GM19452 (cell line): ENCODE data around the gene GNAT1.
"Not testable (repeated sequence)": the region's sequence is repeated elsewhere in the genome, so short reads cannot be mapped to it uniquely, and the experiment has no call there.

Experiments used
- ATAC-seq: cut with Tn5 transposase; IDR thresholded peaks from one replicate; pipeline ENCODE4 v1.9.1; 2021; ENCODE audit not compliant: unreplicated experiment

GNAT1 gene

GRCh38 chr3:50201573-50202315 is 10.3 kb downstream of the GNAT1 start:
- ATAC-seq: no peak

GRCh38 chr3:50202353-50203112 is 11.1 kb downstream of the GNAT1 start:
- ATAC-seq: no peak

GRCh38 chr3:50203113-50203808 is 11.9 kb downstream of the GNAT1 start:
- no peak for ATAC-seq

GRCh38 chr3:50203809-50204803 is 12.7 kb downstream of the GNAT1 start:
- no peak for ATAC-seq

- ATAC-seq: no peak
These were observed 13.5 kb downstream of the GNAT1 start, which contains the start of gene SLC38A3 for GRCh38 chr3:50204804-50205412. SLC38A3 (plus strand) TSS chr3:50205271; CDS start chr3:50214200, 8,929 bp downstream.

GRCh38 chr3:50205413-50206276 is 14.2 kb downstream of the GNAT1 start:
- ATAC-seq: no peak

- no peak for ATAC-seq
These were observed 16.1 kb downstream of the GNAT1 start for GRCh38 chr3:50207359-50208042.

GRCh38 chr3:50208677-50209344 is 17.4 kb downstream of the GNAT1 start:
- no peak for ATAC-seq

- no peak for ATAC-seq
These were observed 18.7 kb downstream of the GNAT1 start for GRCh38 chr3:50210176-50210509.

- no peak for ATAC-seq
These were observed 19.3 kb downstream of the GNAT1 start for GRCh38 chr3:50210510-50211367.

- not testable (repeated sequence) for ATAC-seq
These were observed 19.9 kb downstream of the GNAT1 start for GRCh38 chr3:50211368-50211717.

GRCh38 chr3:50211930-50212329 is 20.5 kb downstream of the GNAT1 start:
- no peak for ATAC-seq

GRCh38 chr3:50212502-50212901 is 21.1 kb downstream of the GNAT1 start:
- no peak for ATAC-seq

GRCh38 chr3:50212971-50213370 is 21.6 kb downstream of the GNAT1 start:
- no peak for ATAC-seq

GRCh38 chr3:50213373-50213772 is 22.0 kb downstream of the GNAT1 start:
- no peak for ATAC-seq

GRCh38 chr3:50214824-50215223 is 23.4 kb downstream of the GNAT1 start:
- ATAC-seq: no peak

- ATAC-seq: no peak
These were observed 24.1 kb downstream of the GNAT1 start for GRCh38 chr3:50215529-50215928.
